DOHH2 (cell line): ENCODE measurements around the gene MYPN.

Experiments
- EZH2phosphoT487 ChIP-seq: fragments of 200-600 bp; sonication (generic); IDR thresholded peaks from 2 replicates; pipeline ENCODE4 v1.6.1; 2017; ENCODE audit warnings: borderline replicate concordance, mild to moderate bottlenecking, antibody characterized with exemption, low read length, moderate library complexity, mixed read lengths
- TF ChIP-seq, protein P1 (sequence below): fragments of 200-600 bp; sonication (generic); IDR thresholded peaks from one replicate; pipeline ENCODE4 v1.5.1; 2014; ENCODE audit warnings: antibody characterized with exemption, mild to moderate bottlenecking, low read depth, low read length; ENCODE audit not compliant: poor library complexity, severe bottlenecking

DNA sequence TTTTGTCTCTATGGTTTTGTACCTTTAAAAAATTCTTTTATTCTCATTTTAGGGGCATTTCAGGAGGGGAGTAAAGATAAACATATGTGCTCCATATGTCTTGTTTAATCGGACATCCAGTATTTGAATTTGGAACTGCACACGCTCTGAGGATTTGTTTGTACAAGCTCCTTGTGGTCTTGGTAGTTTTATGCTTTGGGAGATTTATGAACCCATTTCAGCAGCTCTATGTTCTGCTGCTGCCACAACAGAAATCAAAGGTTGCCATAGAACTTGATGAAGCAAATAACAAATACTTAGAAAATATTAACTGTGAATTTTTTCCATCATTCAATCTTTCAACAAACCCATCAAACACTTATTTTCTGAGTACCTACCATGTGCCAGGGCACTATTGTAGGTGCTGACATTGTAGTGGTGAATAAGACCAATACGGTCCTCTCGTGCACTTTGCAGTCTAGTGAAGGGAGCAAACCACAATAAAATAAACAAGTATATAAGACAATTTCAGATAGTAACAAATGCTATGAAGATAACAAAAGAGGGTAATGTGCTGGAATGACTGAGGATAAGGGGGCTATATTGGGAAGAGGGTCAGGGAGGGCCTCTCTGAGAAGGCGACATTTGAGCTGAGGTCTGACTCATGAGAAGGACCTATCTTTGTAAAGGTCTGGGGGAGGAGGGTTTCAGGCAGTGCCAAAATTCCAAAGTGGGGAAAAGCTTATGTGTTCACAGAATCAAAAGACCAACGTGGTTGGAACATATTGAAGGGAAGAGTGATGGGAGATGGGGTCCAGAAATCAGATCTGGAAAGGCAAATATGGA, 30.4 kb downstream of the MYPN start:
- TF ChIP-seq, protein P1, sequence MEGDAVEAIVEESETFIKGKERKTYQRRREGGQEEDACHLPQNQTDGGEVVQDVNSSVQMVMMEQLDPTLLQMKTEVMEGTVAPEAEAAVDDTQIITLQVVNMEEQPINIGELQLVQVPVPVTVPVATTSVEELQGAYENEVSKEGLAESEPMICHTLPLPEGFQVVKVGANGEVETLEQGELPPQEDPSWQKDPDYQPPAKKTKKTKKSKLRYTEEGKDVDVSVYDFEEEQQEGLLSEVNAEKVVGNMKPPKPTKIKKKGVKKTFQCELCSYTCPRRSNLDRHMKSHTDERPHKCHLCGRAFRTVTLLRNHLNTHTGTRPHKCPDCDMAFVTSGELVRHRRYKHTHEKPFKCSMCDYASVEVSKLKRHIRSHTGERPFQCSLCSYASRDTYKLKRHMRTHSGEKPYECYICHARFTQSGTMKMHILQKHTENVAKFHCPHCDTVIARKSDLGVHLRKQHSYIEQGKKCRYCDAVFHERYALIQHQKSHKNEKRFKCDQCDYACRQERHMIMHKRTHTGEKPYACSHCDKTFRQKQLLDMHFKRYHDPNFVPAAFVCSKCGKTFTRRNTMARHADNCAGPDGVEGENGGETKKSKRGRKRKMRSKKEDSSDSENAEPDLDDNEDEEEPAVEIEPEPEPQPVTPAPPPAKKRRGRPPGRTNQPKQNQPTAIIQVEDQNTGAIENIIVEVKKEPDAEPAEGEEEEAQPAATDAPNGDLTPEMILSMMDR: no peak
- no peak for TF ChIP-seq EZH2phosphoT487
